Measurements from ENCODE around the gene FBLN1. TPM values are rescaled to one million over a fixed set of nuclear protein-coding genes. Genes with fewer than 3 reads are reported as not detected.

Gene FBLN1
- total and polyA plus RNA-seq, 2 of the 8 experiments (the other 6 are each of a cell fraction or from before 2014, with no cell fraction given), result 159 to 168 TPM

DNA sequence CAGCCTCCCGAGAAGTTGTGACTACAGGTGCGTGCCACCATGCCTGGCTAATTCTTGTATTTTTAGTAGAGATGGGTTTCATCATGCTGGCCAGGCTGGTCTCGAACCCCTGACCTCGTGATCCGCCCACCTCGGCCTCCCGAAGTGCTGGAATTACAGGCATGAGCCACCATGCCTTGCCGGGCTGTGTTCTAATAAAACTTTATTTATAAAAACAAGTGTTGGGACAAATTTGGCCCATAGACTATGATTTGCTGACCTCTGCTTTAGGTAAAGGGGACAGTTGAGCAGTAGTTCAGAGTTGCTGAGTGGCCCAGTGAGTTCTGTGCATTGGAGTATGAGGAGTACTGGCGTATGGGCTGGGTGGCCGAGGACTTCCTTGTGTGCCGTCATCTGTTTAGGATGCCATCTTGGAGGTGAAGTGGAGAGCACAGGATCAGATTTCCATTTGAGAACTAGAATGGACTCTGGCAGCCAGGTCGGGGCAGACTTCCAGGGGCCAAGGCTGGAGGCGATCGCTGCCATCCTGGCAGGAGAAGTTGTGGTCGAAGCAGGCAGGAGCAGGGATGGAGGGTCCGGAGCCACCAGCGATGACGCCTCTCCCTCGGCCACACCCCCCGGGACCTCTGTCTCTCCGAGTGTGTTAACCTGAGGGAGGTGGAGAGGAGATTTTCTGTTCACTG, 43.8 kb downstream of the FBLN1 start:
- Histone ChIP-seq H3K36me3 (ENCODE audit: control insufficient read depth in 2 of 4, insufficient read depth in 4 of 4, low read length in 3 of 4) (peaks cover 30 to 74% (median 62%) of the 10 kb centered on the region in 4 experiments), H3K9ac (replicated peaks in 1 of 4; ENCODE audit: extremely low read depth in 1 of 4, low read depth in 3 of 4, low read length in 3 of 4) (no peak overlapping the region), H3K4ac (replicated peaks; ENCODE audit: insufficient read length, low read depth, low read length) (no peak overlapping the region), H3K27ac (ENCODE audit: low read depth, low read length) (no peak overlapping the region), H3K79me1 (ENCODE audit: low read depth, low read length) (no peaks in the 10 kb centered on the region), H3K56ac (replicated peaks; ENCODE audit: insufficient read length, low read depth, low read length) (no peak overlapping the region), H2AK5ac (ENCODE audit: low read depth, low read length) (no peak overlapping the region), H2BK12ac (ENCODE audit: low read depth, low read length) (no peak overlapping the region), H2BK5ac (ENCODE audit: low read depth, low read length) (no peak overlapping the region), H3K23ac (ENCODE audit: insufficient read length) (no peak overlapping the region), H3K4me2 (ENCODE audit: insufficient read depth in 1 of 2, low read depth in 2 of 2, low read length in 2 of 2) (no peak overlapping the region), H3K4me3 (ENCODE audit: extremely low read depth in 1 of 4, insufficient read depth in 2 of 4, low read depth in 3 of 4, low read length in 4 of 4) (no peak overlapping the region), H3K9me3 (ENCODE audit: insufficient read depth in 2 of 2, low read depth in 1 of 2, low read length in 1 of 2) (no peaks in the 10 kb centered on the region), H4K91ac (replicated peaks; ENCODE audit: insufficient read length, low read length) (no peak overlapping the region), H4K20me1 (replicated peaks in 1 of 2; ENCODE audit: control insufficient read depth in 1 of 2, insufficient read depth in 2 of 2, low read length in 2 of 2) (peaks cover 3 to 7% of the 10 kb centered on the region in 2 experiments), H2BK20ac (ENCODE audit: low read length) (no peak overlapping the region), H2BK15ac (ENCODE audit: low read length) (no peak overlapping the region), H3K18ac (ENCODE audit: extremely low read depth, low read length) (no peak overlapping the region), H2AFZ (ENCODE audit: low read length) (no peak overlapping the region), H2BK120ac (replicated peaks; ENCODE audit: low read depth, low read length) (no peak overlapping the region), H3K79me2 (ENCODE audit: control insufficient read depth in 1 of 2, insufficient read depth in 2 of 2, low read length in 2 of 2) (no peaks in the 10 kb centered on the region), H4K8ac (ENCODE audit: extremely low read depth, insufficient read depth, low read length) (no peak overlapping the region), H4K5ac (ENCODE audit: insufficient read length, low read depth, low read length) (no peak overlapping the region), H3K4me1 (replicated peaks in 1 of 4; ENCODE audit: control insufficient read depth in 3 of 4, insufficient read depth in 4 of 4, low read length in 3 of 4) (no peaks in the 10 kb centered on the region), H3K14ac (ENCODE audit: insufficient read length) (no peak overlapping the region), H3K23me2 (ENCODE audit: low read depth, low read length) (no peaks in the 10 kb centered on the region), H3K27me3 (replicated peaks in 1 of 4; ENCODE audit: control insufficient read depth in 3 of 4, extremely low read depth in 1 of 4, insufficient read depth in 3 of 4, low read length in 3 of 4) (no peaks in the 10 kb centered on the region)
- DNase-seq (ENCODE audit: low read depth in 1 of 2, low spot score in 2 of 2) (no peak), FAIRE-seq (no peak)
- POLR2A ChIA-PET (ENCODE audit: partially characterized antibody), result no interaction called here
- CTCF ChIA-PET (ENCODE audit: partially characterized antibody), result no interaction called here
- TF ChIP-seq TAF1 (IDR thresholded peaks at IDR 0.05; ENCODE audit: low read depth, low read length) (no peak), KDM1A (IDR thresholded peaks at IDR 0.05; ENCODE audit: borderline replicate concordance, low read length) (no peak), HDAC2 (IDR thresholded peaks at IDR 0.05; ENCODE audit: borderline replicate concordance in 1 of 2, low read depth in 2 of 2, low read length in 2 of 2) (no peak), POLR2A (IDR thresholded peaks at IDR 0.05; ENCODE audit: control extremely low read depth in 1 of 2, low read depth in 2 of 2, low read length in 2 of 2) (no peak), SIN3A (conservative IDR thresholded peaks at IDR 0.05 in 1 of 2, IDR thresholded peaks at IDR 0.05 in 1 of 2; ENCODE audit: low read depth in 1 of 2, low read length in 2 of 2) (no peak), SRF (IDR thresholded peaks at IDR 0.05; ENCODE audit: low read depth, low read length) (no peak), TCF12 (IDR thresholded peaks at IDR 0.05; ENCODE audit: low read depth, low read length) (no peak), GABPA (IDR thresholded peaks at IDR 0.05; ENCODE audit: borderline replicate concordance, insufficient read depth, low read length) (no peak), POLR2AphosphoS5 (IDR thresholded peaks at IDR 0.05; ENCODE audit: low read depth, low read length) (no peak), SUZ12 (IDR thresholded peaks at IDR 0.05; ENCODE audit: low read length) (no peak), TEAD4 (IDR thresholded peaks at IDR 0.05; ENCODE audit: low read depth, low read length) (no peak), CBX8 (IDR thresholded peaks at IDR 0.05; ENCODE audit: borderline replicate concordance, low read depth, low read length) (no peak), JUND (IDR thresholded peaks at IDR 0.05; ENCODE audit: low read length) (no peak)
- 97% methylated on average over 20 of the region's 21 CpGs; no CpG with 5 or more reads in 1 of the 2 experiments for WGBS, 2 experiments (ENCODE audit: extremely low coverage in 1 of 2, insufficient coverage in 1 of 2, insufficient read length in 1 of 2, insufficient replicate concordance in 2 of 2, low coverage in 1 of 2, low lambda C conversion rate in 2 of 2, missing lambda C conversion rate in 1 of 2)

Data from H1 (cell line).